B cell (primary cell): Measurements from ENCODE around the gene GPC3. TPM values are rescaled to one million over a fixed set of nuclear protein-coding genes. Genes with fewer than 3 reads are reported as not detected.

Experiments used
- ATAC-seq: fragments of 200-7000 bp; cut with Tn5 transposase; one replicate; pipeline ENCODE4 v1.10.0; 2021; ENCODE audit warnings: low read depth, mild to moderate bottlenecking, moderate number of reproducible peaks, moderate library complexity
- CTCF ChIA-PET: fragments of 350-600 bp; sonication (Branson Sonifier 250); formaldehyde crosslinking; loops from one replicate; lab custom pipeline; 2021; ENCODE audit warnings: antibody characterized with exemption, inconsistent platforms; lab: Charles Lee
- POLR2A ChIA-PET: fragments of 350-600 bp; sonication (Branson Sonifier 250); formaldehyde crosslinking; loops from one replicate; lab custom pipeline; 2021; ENCODE audit warnings: antibody characterized with exemption; lab: Charles Lee
- DNase-seq: peaks from one replicate; pipeline ENCODE4 v3.0.0; 2013
- H2AFZ ChIP-seq: 2 replicates; pipeline ENCODE4 v1.6.1; 2012; ENCODE audit warnings: mild to moderate bottlenecking, low read depth, low read length; ENCODE audit not compliant: insufficient read depth, poor library complexity, severe bottlenecking
- H3K27ac ChIP-seq, 2 donors: 1 replicate in 1 of 2; 2 replicates in 1 of 2; pipeline ENCODE4 v1.5.1; 2012 to 2013; ENCODE audit warnings: low read length in 2 of 2, mild to moderate bottlenecking in 2 of 2, moderate library complexity in 1 of 2
- H3K27me3 ChIP-seq, 4 experiments: fragments of 200-600 bp in 1 of 4; sonication (generic) in 1 of 4; replicated peaks in 1 of 4; 1 replicate in 2 of 4; 2 replicates in 2 of 4; pipeline versions ENCODE4 v1.6.1 to v1.7.0; 2013 to 2016; ENCODE audit warnings: low read length in 3 of 4, mild to moderate bottlenecking in 2 of 4, mixed read lengths in 1 of 4, moderate library complexity in 1 of 4; ENCODE audit not compliant: insufficient read depth in 4 of 4, control insufficient read depth in 3 of 4; ENCODE audit errors: control extremely low read depth in 1 of 4
- H3K36me3 ChIP-seq, 2 experiments: replicated peaks in 1 of 2; 1 replicate in 1 of 2; 2 replicates in 1 of 2; pipeline versions ENCODE4 v1.6.1 to v1.7.1; 2013; ENCODE audit warnings: low read length in 1 of 2; ENCODE audit not compliant: insufficient read depth in 2 of 2, control insufficient read depth in 1 of 2; ENCODE audit errors: control extremely low read depth in 1 of 2, extremely low read depth in 1 of 2
- H3K4me1 ChIP-seq, 2 donors: fragments of 200-600 bp in 1 of 2; sonication (generic) in 1 of 2; 1 replicate in 1 of 2; 2 replicates in 1 of 2; pipeline versions ENCODE4 v1.5.1 to v1.6.1; 2013 to 2017; ENCODE audit warnings: low read length in 2 of 2; ENCODE audit not compliant: control insufficient read depth in 2 of 2, insufficient read depth in 2 of 2
- H3K4me2 ChIP-seq: replicated peaks from 2 replicates; pipeline ENCODE3; 2012; ENCODE audit warnings: mild to moderate bottlenecking, low read depth, low read length; ENCODE audit not compliant: poor library complexity, severe bottlenecking
- H3K4me3 ChIP-seq, 5 experiments: fragments of 200-600 bp in 1 of 5; sonication (generic) in 1 of 5; 1 replicate in 3 of 5; 2 replicates in 2 of 5; pipeline versions ENCODE4 v1.5.1 to v1.7.0; 2011 to 2016; ENCODE audit warnings: low read length in 4 of 5, mild to moderate bottlenecking in 4 of 5, low read depth in 2 of 5, control low read depth in 1 of 5, moderate library complexity in 1 of 5; ENCODE audit not compliant: insufficient read depth in 1 of 5; ENCODE audit errors: control extremely low read depth in 1 of 5, extremely low read depth in 1 of 5
- H3K79me2 ChIP-seq: fragments of 200-600 bp; sonication (generic); one replicate; pipeline ENCODE4 v1.6.0; 2016; ENCODE audit warnings: low read length; ENCODE audit not compliant: control insufficient read depth, insufficient read depth
- H3K9ac ChIP-seq: fragments of 200-600 bp; sonication (generic); 2 replicates; pipeline ENCODE4 v1.6.1; 2017; ENCODE audit warnings: mild to moderate bottlenecking, low read length, moderate library complexity
- H3K9me3 ChIP-seq, 3 donors: one replicate each; pipeline versions ENCODE4 v1.6.1 to v1.7.1; 2013; ENCODE audit warnings: low read length in 2 of 3; ENCODE audit not compliant: control insufficient read depth in 2 of 3, insufficient read depth in 1 of 3; ENCODE audit errors: control extremely low read depth in 1 of 3
- H4K20me1 ChIP-seq: 2 replicates; pipeline ENCODE4 v1.6.0; 2012; ENCODE audit warnings: mild to moderate bottlenecking, low read length; ENCODE audit not compliant: insufficient read depth, control insufficient read depth, poor library complexity, severe bottlenecking
- H3K27ac Mint-ChIP-seq: one replicate; pipeline ENCODE4 v1.8.0; 2021; ENCODE audit warnings: mixed read lengths
- H3K27me3 Mint-ChIP-seq: one replicate; pipeline ENCODE4 v1.8.0; 2021; ENCODE audit warnings: mixed read lengths
- H3K4me1 Mint-ChIP-seq: one replicate; pipeline ENCODE4 v1.8.0; 2021; ENCODE audit warnings: mixed read lengths
- H3K4me3 Mint-ChIP-seq: one replicate; pipeline ENCODE4 v1.8.0; 2021; ENCODE audit warnings: mixed read lengths
- H3K9me3 Mint-ChIP-seq: one replicate; pipeline ENCODE4 v1.8.0; 2022; ENCODE audit warnings: mixed read lengths; ENCODE audit not compliant: insufficient read depth
- CTCF ChIP-seq: fragments of 200-600 bp; IDR thresholded peaks from one replicate; pipeline ENCODE4 v1.8.0; 2022; ENCODE audit warnings: antibody characterized with exemption, mild to moderate bottlenecking
- EZH2 ChIP-seq: IDR thresholded peaks from 2 replicates; pipeline ENCODE4 v1.6.1; 2012; ENCODE audit warnings: borderline replicate concordance, low read depth, mild to moderate bottlenecking, moderate library complexity, low read length; ENCODE audit not compliant: insufficient read depth, poor library complexity, severe bottlenecking
- WGBS: methylation state at CpG from one replicate; pipeline ENCODE4 v1.1.5; 2013; ENCODE audit warnings: missing lambda C conversion rate; ENCODE audit not compliant: insufficient coverage; 5-methylcytosine and 5-hydroxymethylcytosine counted together
- intact Hi-C: fragments of 100-400 bp; cut with micrococcal nuclease; formaldehyde crosslinking; loops from one replicate; pipeline ENCODE4 v1.10.0; 2022
- polyA plus RNA-seq: library from polyadenylated mRNA; depleted of rRNA; stranded (reverse); fragments of >200 nt; gene quantifications from 2 replicates; pipeline ENCODE4 v1.2.3, GENCODE V29; 2012
- total RNA-seq, 2 donors: library from RNA; stranded (reverse); fragments of 120-200 nt in 1 of 2; gene quantifications; 1 replicate in 1 of 2; 2 replicates in 1 of 2; pipeline versions ENCODE4 v1.2.3 to v1.2.4, GENCODE V29; 2013 to 2022

The GPC3 gene
- total and polyA plus RNA-seq, 2 donors (not counting 1 experiment from before 2014, with no cell fraction given), result not detected

DNA sequence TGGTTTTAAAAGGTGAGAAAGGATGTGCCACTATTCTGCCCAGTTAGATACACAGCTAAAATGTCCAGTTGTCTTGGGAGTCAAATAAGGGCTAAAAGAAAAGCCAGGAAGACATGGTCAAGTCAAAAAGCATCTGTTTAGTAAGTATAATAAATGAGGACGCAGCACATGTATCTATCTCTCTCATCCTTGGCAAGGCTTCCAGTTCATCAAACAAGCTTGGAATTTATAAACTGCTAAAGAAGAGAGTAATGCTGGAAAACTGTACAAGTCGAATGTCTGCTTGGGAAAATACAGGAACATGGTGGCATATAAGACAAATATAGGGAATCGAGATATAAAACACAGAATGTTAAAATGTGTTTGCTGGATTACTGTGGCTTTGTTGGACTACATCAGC, 106.7 kb downstream of the GPC3 start:
- H3K27ac ChIP-seq, result no peak overlapping the region
- no peaks in the 10 kb centered on the region for H3K79me2 ChIP-seq
- no peaks in the 10 kb centered on the region for H3K27me3 ChIP-seq
- H3K9ac ChIP-seq, result no peak overlapping the region
- H4K20me1 ChIP-seq, result no peaks in the 10 kb centered on the region
- no peak for TF ChIP-seq EZH2
- TF ChIP-seq CTCF, result no peak
- intact Hi-C loops, result no loop called here
- no peak for ATAC-seq
- no peak for DNase-seq
- Mint-ChIP-seq H3K9me3 (no peaks in the 10 kb centered on the region), H3K27ac (no peak overlapping the region), H3K27me3 (peaks cover 4% of the 10 kb centered on the region), H3K4me3 (no peak overlapping the region), H3K4me1 (no peaks in the 10 kb centered on the region)
- H3K4me3 ChIP-seq, result no peak overlapping the region
- H3K4me1 ChIP-seq, result no peaks in the 10 kb centered on the region
- H3K9me3 ChIP-seq, result no peaks in the 10 kb centered on the region
- no peaks in the 10 kb centered on the region for H3K36me3 ChIP-seq
- no CpG with 5 or more reads among the region's 3 CpGs for WGBS
- ChIA-PET CTCF (no interaction called here), POLR2A (no interaction called here)
- no peak overlapping the region for H3K4me2 ChIP-seq
- H2AFZ ChIP-seq, result no peak overlapping the region

DNA sequence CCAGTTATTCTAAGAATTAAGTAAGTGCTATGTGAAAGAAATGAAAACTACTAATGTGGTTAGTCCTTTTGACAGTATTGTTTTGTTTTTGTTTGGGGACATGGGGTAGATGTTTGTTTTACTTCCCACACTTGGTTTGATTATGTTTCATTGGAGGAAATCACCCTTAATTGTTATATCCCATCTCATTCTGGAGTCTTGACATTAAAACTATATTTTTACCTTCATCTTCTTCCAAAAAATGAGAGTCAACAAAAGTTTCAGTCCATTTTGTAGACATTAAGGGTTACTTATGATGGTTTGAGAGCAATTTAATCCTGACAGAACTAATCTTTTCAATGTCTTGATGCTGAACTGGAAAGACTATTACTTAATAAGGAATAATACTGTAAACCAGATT, 108.7 kb downstream of the GPC3 start:
- Mint-ChIP-seq H3K4me1 (no peaks in the 10 kb centered on the region), H3K27ac (no peak overlapping the region), H3K4me3 (no peak overlapping the region), H3K9me3 (no peaks in the 10 kb centered on the region), H3K27me3 (peaks cover 4% of the 10 kb centered on the region)
- no peak overlapping the region for H3K4me2 ChIP-seq
- ATAC-seq (no peak), DNase-seq (no peak)
- H3K79me2 ChIP-seq, result no peaks in the 10 kb centered on the region
- CTCF ChIA-PET, result no interaction called here
- no peaks in the 10 kb centered on the region for H3K36me3 ChIP-seq
- TF ChIP-seq CTCF (no peak), EZH2 (no peak)
- H3K27ac ChIP-seq, result no peak overlapping the region
- no peak overlapping the region for H3K9ac ChIP-seq
- H3K4me1 ChIP-seq, result no peaks in the 10 kb centered on the region
- no peaks in the 10 kb centered on the region for H3K27me3 ChIP-seq
- no peaks in the 10 kb centered on the region for H4K20me1 ChIP-seq
- H3K9me3 ChIP-seq, result no peaks in the 10 kb centered on the region
- H3K4me3 ChIP-seq, result no peak overlapping the region
- H2AFZ ChIP-seq, result no peak overlapping the region
- intact Hi-C loops, result no loop called here
- POLR2A ChIA-PET, result no interaction called here
